Gastrocnemius medialis (tissue), 4 donors: ENCODE results near the gene HINT2. TPM values are rescaled to one million over a fixed set of nuclear protein-coding genes. Genes with fewer than 3 reads are reported as not detected.

Experiments used
- ATAC-seq, 2 donors: fragments of 150-250 bp; one replicate each; pipeline ENCODE4 v1.9.1; 2016
- DNase-seq, 2 donors: peaks; one replicate each; pipeline ENCODE4 v3.0.0-alpha.2; 2019
- H3K27ac ChIP-seq, 4 donors: fragments of 200-600 bp; sonication (generic); 1 replicate in 1 of 4; 2 replicates in 3 of 4; pipeline ENCODE4 v1.5.1; 2016 to 2018; ENCODE audit warnings: mild to moderate bottlenecking in 2 of 4, moderate library complexity in 1 of 4
- H3K27me3 ChIP-seq, 3 donors: fragments of 200-600 bp; sonication (generic) in 2 of 3; 1 replicate in 1 of 3; 2 replicates in 2 of 3; pipeline versions ENCODE4 v1.5.1 to v1.6.0; 2016 to 2019; ENCODE audit warnings: mild to moderate bottlenecking in 1 of 3, moderate library complexity in 1 of 3
- H3K36me3 ChIP-seq, 2 donors: fragments of 200-600 bp; sonication (generic) in 1 of 2; one replicate each; pipeline ENCODE4 v1.5.1; 2017 to 2018
- H3K4me1 ChIP-seq, 2 donors: fragments of 200-600 bp; sonication (generic) in 1 of 2; one replicate each; pipeline ENCODE4 v1.5.1; 2016 to 2017; ENCODE audit warnings: mild to moderate bottlenecking in 2 of 2
- H3K4me3 ChIP-seq, 4 donors: fragments of 200-600 bp; sonication (generic) in 3 of 4; 1 replicate in 1 of 4; 2 replicates in 3 of 4; pipeline ENCODE4 v1.5.1; 2016 to 2019; ENCODE audit warnings: mild to moderate bottlenecking in 2 of 4
- H3K9me3 ChIP-seq, 3 donors: fragments of 200-600 bp; sonication (generic) in 2 of 3; 1 replicate in 1 of 3; 2 replicates in 2 of 3; pipeline ENCODE4 v1.5.1; 2016 to 2019
- CTCF ChIP-seq, 5 experiments: fragments of 450-650 bp in 3 of 5; fragments of 200-600 bp in 2 of 5; sonication (generic) in 2 of 5; IDR thresholded peaks in 4 of 5; conservative IDR thresholded peaks in 1 of 5; 1 replicate in 4 of 5; 2 replicates in 1 of 5; pipeline ENCODE4 v1.5.1; 2016 to 2019; ENCODE audit warnings: antibody characterized with exemption in 5 of 5, mild to moderate bottlenecking in 3 of 5, moderate library complexity in 3 of 5
- POLR2A ChIP-seq, 2 donors: fragments of 450-650 bp; IDR thresholded peaks; one replicate each; pipeline ENCODE4 v1.6.1; 2017; ENCODE audit warnings: antibody characterized with exemption in 2 of 2, mild to moderate bottlenecking in 2 of 2, moderate library complexity in 2 of 2
- in situ Hi-C, 4 donors: fragments of 200-750 bp; cut with MboI; loops; one replicate each; pipeline versions ENCODE4 v1.15.0 to v1.8.0; 2017; ENCODE audit warnings: low sequenced_read_pairs in 4 of 4
- intact Hi-C: fragments of 100-400 bp; cut with DNase I; formaldehyde crosslinking; loops from one replicate; pipeline ENCODE4 v1.15.1; 2023; ENCODE audit warnings: low total_unique reads
- total RNA-seq, 4 donors: library from RNA; depleted of rRNA; stranded (reverse); fragments of >200 nt; gene quantifications; one replicate each; pipeline versions ENCODE4 v1.1.0 to v1.2.3, GENCODE V29; 2016

The HINT2 gene
- total RNA-seq, 4 donors from 2014 or later: 4.5 to 26.7 (median 22.0) TPM

DNA sequence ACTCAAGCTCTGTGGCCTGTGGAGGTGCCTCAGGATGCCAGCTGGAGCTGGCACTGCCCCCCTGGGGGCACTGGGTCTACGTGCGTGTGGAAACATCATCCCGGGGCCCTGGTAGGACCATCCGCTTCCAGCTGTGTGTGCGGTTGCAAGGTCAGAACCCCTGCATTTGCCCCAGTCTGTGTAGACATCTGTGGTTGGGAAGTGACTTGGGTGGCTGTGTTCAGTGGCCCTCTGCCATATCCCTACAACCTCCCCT lies 26.7 kb upstream of the HINT2 start:
- DNase-seq (no peak), ATAC-seq (no peak)
- no peaks in the 10 kb centered on the region for H3K9me3 ChIP-seq
- peaks cover 0 to 2% of the 10 kb centered on the region in 2 donors for H3K36me3 ChIP-seq
- H3K4me1 ChIP-seq: peaks cover 14 to 18% of the 10 kb centered on the region in 2 donors
- H3K27me3 ChIP-seq: no peaks in the 10 kb centered on the region
- H3K4me3 ChIP-seq: no peak overlapping the region
- in situ Hi-C loops (no loop called here), intact Hi-C loops (no loop called here)
- no peak for TF ChIP-seq POLR2A (IDR thresholded peaks at IDR 0.05)
- TF ChIP-seq CTCF (IDR thresholded peaks at IDR 0.05 in 4 of 5, conservative IDR thresholded peaks at IDR 0.05 in 1 of 5): no peak
- no peak overlapping the region for H3K27ac ChIP-seq

DNA sequence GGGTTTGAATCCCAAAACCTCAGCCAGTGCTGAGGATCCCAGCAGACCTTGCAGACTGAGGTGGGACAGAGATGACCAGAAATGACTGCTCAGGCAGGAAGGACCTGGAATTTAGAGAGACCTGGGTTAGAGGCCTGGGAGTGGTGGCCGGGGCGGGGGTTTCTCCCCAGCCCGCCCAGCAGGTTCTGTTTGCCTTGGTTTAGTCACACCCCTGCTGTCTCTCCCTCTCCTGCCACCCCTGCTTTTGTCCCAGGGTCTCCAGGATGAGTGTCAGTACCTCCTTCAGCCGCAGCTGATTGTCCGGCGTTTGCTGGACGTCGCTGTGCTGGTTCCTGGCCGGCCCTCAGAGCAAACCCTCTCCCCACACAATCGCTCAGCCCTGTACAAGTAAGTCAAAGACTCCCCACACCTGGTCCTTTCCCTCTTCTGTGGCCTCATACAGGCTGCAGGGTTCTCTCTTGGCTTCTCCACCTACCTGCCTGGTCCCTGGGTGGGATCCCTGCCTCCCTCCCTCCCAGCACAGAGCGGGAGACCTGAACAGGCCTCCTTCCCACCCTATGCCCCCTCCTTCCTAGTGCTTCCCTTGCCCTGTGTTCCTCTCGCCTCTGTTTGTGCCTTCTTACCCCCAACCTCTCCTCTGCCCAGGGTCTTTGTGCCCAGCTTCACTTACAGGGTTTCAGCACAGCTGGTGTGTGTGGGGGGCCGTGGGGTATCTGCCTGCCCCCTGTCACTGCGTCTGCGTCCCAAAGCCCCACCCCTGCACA lies 26.2 kb upstream of the HINT2 start:
- DNase-seq: no peak
- no peak for ATAC-seq
- TF ChIP-seq POLR2A (IDR thresholded peaks at IDR 0.05): no peak
- TF ChIP-seq CTCF (IDR thresholded peaks at IDR 0.05 in 4 of 5, conservative IDR thresholded peaks at IDR 0.05 in 1 of 5): no peak
- no peaks in the 10 kb centered on the region for H3K9me3 ChIP-seq
- no peaks in the 10 kb centered on the region for H3K36me3 ChIP-seq
- H3K27me3 ChIP-seq: no peaks in the 10 kb centered on the region
- H3K4me3 ChIP-seq: no peak overlapping the region
- in situ Hi-C loops: no loop called here
- intact Hi-C loops: no loop called here
- peaks cover 14% of the 10 kb centered on the region in 2 donors for H3K4me1 ChIP-seq
- H3K27ac ChIP-seq: no peak overlapping the region

- Histone ChIP-seq H3K4me1 (peaks cover 9 to 15% of the 10 kb centered on the region in 2 donors), H3K27me3 (no peaks in the 10 kb centered on the region), H3K9me3 (no peaks in the 10 kb centered on the region), H3K36me3 (no peaks in the 10 kb centered on the region), H3K4me3 (no peak overlapping the region), H3K27ac (no peak overlapping the region)
- ATAC-seq (no peak), DNase-seq (no peak)
- intact Hi-C loops: no loop called here
- in situ Hi-C loops: no loop called here
- TF ChIP-seq CTCF (IDR thresholded peaks at IDR 0.05 in 4 of 5, conservative IDR thresholded peaks at IDR 0.05 in 1 of 5) (no peak), POLR2A (IDR thresholded peaks at IDR 0.05) (no peak)
Observed at GRCh38 chr9:35839926-35840325, 25.1 kb upstream of the HINT2 start.

DNA sequence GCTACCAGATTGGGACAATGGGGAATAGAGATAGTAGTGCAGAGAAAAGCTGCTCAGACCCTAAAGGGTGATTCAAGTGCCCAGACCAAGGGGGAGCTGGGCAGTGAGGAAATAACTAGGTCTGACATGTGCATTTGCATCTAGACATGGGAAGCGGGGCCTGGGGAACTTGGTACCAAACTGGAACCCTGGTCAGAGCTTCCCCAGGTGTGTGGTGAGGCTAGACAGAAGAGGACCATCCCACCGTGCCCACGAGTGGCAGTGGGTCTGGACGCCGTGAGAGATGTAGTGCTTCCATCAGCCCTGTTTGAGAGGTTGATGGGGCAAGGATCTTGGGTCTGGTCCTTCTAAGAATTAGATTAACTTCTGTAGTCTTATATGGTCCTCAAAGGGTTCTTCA lies 21.8 kb upstream of the HINT2 start:
- H3K4me1 ChIP-seq: peaks cover 28 to 43% of the 10 kb centered on the region in 2 donors
- in situ Hi-C loops: no loop called here
- no peak for ATAC-seq
- H3K36me3 ChIP-seq: no peaks in the 10 kb centered on the region
- no peak overlapping the region for H3K27ac ChIP-seq
- no peaks in the 10 kb centered on the region for H3K9me3 ChIP-seq
- intact Hi-C loops: no loop called here
- H3K27me3 ChIP-seq: no peaks in the 10 kb centered on the region
- TF ChIP-seq CTCF (IDR thresholded peaks at IDR 0.05 in 4 of 5, conservative IDR thresholded peaks at IDR 0.05 in 1 of 5) (no peak), POLR2A (IDR thresholded peaks at IDR 0.05) (no peak)
- no peak overlapping the region for H3K4me3 ChIP-seq
- no peak for DNase-seq

GRCh38 chr9:35835766-35836165 lies 20.9 kb upstream of the HINT2 start:
- ATAC-seq (no peak), DNase-seq (no peak)
- Histone ChIP-seq H3K27me3 (no peaks in the 10 kb centered on the region), H3K4me3 (no peak overlapping the region), H3K4me1 (peaks cover 30 to 51% of the 10 kb centered on the region in 2 donors), H3K9me3 (no peaks in the 10 kb centered on the region), H3K27ac (no peak overlapping the region), H3K36me3 (no peaks in the 10 kb centered on the region)
- intact Hi-C loops: no loop called here
- in situ Hi-C loops: no loop called here
- TF ChIP-seq CTCF (IDR thresholded peaks at IDR 0.05 in 4 of 5, conservative IDR thresholded peaks at IDR 0.05 in 1 of 5) (no peak), POLR2A (IDR thresholded peaks at IDR 0.05) (no peak)
